ENCODE data around the gene ZFR.

- TF ChIP-seq CTCF (IDR thresholded peaks at IDR 0.05): no peak
- TF ChIP-seq ZFX (IDR thresholded peaks at IDR 0.05; ENCODE audit: borderline replicate concordance): no peak
Measured at GRCh38 chr5:32487008-32487407, 42.5 kb upstream of the ZFR start.

Measured in 22Rv1 (cell line).